ENCODE measurements around the gene ADAMTS12. TPM values are rescaled to one million over a fixed set of nuclear protein-coding genes. Genes with fewer than 3 reads are reported as not detected.

ADAMTS12 gene
- total RNA-seq, 1 experiment from 2014 or later = not detected

DNA sequence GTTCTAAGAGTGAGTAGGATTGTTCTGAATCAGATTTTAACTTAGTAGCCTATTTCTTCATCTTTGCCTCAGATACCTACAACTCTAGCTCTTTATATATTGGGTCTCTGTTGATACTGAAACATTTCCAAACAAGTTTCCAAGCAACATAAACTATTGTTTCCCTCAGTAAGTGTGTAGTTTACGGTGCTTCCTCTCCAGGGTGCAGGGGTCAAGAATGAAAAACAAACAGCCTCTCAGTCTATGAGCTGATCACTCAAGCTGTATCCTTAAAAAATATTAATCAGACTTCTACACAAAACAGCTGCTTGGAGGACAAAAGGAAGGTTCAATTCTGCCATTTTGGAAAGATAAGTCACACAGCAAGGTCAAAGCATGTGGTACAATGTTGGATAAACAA, 75.0 kb downstream of the ADAMTS12 start:
- DNase-seq (ENCODE audit: low spot score) = no peak
- in situ Hi-C loops (cut with HindIII; ENCODE audit: low sequenced_read_pairs) = no loop called here

DNA sequence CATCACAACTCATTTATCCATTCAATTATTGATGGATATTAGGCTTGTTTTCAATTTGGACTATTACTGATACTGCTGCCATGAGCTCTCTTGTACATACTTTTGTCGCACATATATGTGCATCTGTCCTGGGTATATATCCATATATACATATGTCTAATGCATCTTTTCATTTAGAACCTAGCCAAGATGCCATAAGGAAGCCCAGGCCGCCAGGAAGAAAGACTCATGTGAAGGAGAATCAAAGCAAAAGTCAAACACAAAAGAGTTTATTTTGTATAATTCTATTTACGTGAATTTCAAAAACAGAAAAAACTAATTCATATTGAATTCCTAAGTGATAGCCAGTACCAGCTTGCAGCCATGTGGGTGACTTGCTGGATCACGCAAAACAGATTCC, 79.0 kb downstream of the ADAMTS12 start:
- in situ Hi-C loops (cut with HindIII; ENCODE audit: low sequenced_read_pairs) = no loop called here
- DNase-seq (ENCODE audit: low spot score) = no peak

- in situ Hi-C loops (cut with HindIII; ENCODE audit: low sequenced_read_pairs) = no loop called here
- no peak for DNase-seq (ENCODE audit: low spot score)
These were observed 81.2 kb downstream of the ADAMTS12 start for GRCh38 chr5:33810491-33811120.

- in situ Hi-C loops (cut with HindIII; ENCODE audit: low sequenced_read_pairs) = no loop called here
- no peak for DNase-seq (ENCODE audit: low spot score)
These were observed 81.9 kb downstream of the ADAMTS12 start for GRCh38 chr5:33809936-33810335.

GRCh38 chr5:33808699-33809098, 83.1 kb downstream of the ADAMTS12 start:
- no peak for DNase-seq (ENCODE audit: low spot score)
- in situ Hi-C loops (cut with HindIII; ENCODE audit: low sequenced_read_pairs) = no loop called here

DNA sequence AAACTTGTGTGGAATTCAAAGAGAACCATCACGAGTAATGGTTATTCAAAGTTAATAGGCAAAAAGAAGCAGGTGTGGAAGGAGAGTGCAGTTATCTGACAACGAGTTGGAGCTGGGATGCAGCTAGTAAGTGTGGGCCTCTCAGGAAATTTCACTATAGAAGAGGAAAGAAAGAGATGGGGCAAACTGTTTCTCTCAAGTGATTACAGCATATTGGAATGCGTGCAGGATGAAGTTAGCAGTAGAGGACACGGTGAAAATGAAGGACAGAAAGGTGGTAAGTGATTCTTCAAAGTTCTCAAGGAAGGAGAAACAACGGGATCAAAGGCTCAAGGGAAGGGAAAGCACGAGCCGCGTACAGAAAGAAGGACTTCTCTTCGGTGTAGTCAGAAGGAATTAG, 84.0 kb downstream of the ADAMTS12 start:
- in situ Hi-C loops (cut with HindIII; ENCODE audit: low sequenced_read_pairs) = no loop called here
- no peak for DNase-seq (ENCODE audit: low spot score)

DNA sequence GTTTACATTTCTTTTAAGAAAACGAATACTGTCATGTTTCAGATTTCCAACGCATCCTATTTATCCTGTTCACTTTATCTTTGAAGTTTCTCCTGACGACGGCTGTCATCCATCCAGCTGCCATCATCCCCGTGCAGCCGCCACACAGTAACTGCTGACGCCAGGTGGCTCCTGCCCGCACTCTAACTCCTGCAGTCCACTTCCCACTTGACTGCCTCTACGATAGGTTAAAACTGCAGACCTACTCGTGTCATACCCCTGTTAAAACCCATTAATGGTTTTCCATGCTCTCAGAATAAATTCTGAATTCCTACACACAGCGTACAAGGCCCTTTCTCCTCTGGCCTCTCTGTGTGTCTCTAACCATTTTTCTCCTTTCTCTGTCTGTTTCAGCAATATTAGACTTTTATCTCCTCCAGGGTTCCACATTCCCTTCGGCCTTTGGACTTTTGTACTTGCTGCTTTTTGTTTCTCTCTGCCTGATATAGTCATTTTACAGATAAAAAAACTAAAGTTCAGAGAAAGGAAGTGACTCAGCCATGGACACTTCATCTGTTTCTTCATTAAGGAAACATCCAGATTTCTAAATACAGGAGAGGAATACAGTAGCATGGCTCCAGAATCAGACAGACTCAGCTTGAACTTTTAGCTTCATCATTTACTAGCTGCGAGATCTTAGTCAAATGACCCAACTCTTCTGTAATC, 84.9 kb downstream of the ADAMTS12 start:
- in situ Hi-C loops (cut with HindIII; ENCODE audit: low sequenced_read_pairs) = no loop called here
- no peak for DNase-seq (ENCODE audit: low spot score)

- no peak for DNase-seq (ENCODE audit: low spot score)
- in situ Hi-C loops (cut with HindIII; ENCODE audit: low sequenced_read_pairs) = no loop called here
These were observed 90.5 kb downstream of the ADAMTS12 start for GRCh38 chr5:33801292-33801691.

- no peak for DNase-seq (ENCODE audit: low spot score)
- in situ Hi-C loops (cut with HindIII; ENCODE audit: low sequenced_read_pairs) = no loop called here
These were observed 91.4 kb downstream of the ADAMTS12 start for GRCh38 chr5:33800241-33800950.

DNA sequence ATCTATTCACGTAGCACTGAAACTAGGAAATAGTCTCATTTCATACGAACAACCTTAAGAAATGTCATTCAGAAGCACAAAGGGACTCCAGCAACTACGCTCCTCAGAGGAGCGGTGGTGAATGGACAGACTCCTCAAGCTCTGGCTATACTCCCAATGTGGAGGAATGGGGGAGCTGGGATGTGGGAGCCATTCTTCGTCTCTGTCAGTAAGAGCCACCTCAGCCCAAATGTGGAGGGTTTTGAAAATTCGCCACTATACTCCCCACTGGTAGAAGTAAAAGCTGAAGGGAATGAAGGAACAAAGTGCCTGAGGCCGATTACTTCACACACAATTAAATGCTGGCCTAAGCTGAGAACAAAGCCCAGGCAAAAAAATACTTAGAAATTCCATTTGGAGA, 96.3 kb downstream of the ADAMTS12 start:
- no peak for DNase-seq (ENCODE audit: low spot score)
- in situ Hi-C loops (cut with HindIII; ENCODE audit: low sequenced_read_pairs) = no loop called here

GRCh38 chr5:33794550-33795181, 97.1 kb downstream of the ADAMTS12 start:
- DNase-seq (ENCODE audit: low spot score) = no peak
- in situ Hi-C loops (cut with HindIII; ENCODE audit: low sequenced_read_pairs) = no loop called here

- no peak for DNase-seq (ENCODE audit: low spot score)
- in situ Hi-C loops (cut with HindIII; ENCODE audit: low sequenced_read_pairs) = no loop called here
These were observed 97.8 kb downstream of the ADAMTS12 start for GRCh38 chr5:33793836-33794549.

DNA sequence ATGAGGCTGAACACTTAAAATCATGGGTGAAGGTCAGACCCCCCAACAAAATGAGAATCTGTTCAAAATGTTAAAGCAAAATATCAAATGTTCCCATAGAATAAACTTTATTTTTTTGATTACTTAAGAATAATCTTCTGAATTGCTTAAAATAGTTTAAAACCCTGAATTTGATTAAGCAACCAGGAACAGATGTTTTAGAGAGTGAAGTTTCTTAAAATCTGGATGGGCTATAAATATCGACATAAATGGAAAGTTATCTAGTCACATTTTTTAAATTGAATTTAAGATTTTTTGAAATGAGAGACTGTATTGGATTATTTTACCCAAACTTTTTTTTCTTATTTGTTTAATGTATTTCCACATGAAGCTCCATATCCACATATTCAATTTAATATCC, 98.5 kb downstream of the ADAMTS12 start:
- DNase-seq (ENCODE audit: low spot score) = no peak
- in situ Hi-C loops (cut with HindIII; ENCODE audit: low sequenced_read_pairs) = no loop called here

DNA sequence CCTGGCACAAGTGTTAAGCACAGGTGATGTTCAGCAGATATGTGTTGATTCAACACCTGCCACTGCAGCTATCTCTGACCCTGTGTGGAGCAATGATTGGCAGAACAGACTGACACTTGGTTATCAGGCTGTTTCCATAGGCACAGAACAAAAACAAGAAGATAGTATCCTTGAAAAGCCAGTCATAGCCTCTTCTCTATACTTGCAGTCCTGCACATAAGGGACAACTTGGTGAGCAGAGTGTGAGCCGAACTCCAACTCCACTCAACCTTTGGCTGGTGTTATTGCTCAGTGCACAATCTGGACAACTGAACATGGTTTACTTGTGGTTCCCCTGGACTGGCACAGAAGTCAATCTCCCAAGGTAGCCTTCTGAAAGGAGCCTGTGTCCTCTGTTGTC, 99.2 kb downstream of the ADAMTS12 start:
- DNase-seq (ENCODE audit: low spot score) = no peak

GRCh38 chr5:33789567-33789957, 102.2 kb downstream of the ADAMTS12 start:
- DNase-seq (ENCODE audit: low spot score) = no peak
- in situ Hi-C loops (cut with HindIII; ENCODE audit: low sequenced_read_pairs) = no loop called here

More for the DNA sequence above, 99.2 kb downstream of the ADAMTS12 start:
- in situ Hi-C loops (cut with HindIII; ENCODE audit: low sequenced_read_pairs) = no loop called here

GRCh38 chr5:33788922-33789566, 102.7 kb downstream of the ADAMTS12 start:
- DNase-seq (ENCODE audit: low spot score) = no peak

GRCh38 chr5:33785571-33785970, 106.2 kb downstream of the ADAMTS12 start:
- DNase-seq (ENCODE audit: low spot score) = no peak
- in situ Hi-C loops (cut with HindIII; ENCODE audit: low sequenced_read_pairs) = no loop called here

More at GRCh38 chr5:33788922-33789566, 102.7 kb downstream of the ADAMTS12 start:
- in situ Hi-C loops (cut with HindIII; ENCODE audit: low sequenced_read_pairs) = no loop called here

GRCh38 chr5:33781286-33781685, 110.5 kb downstream of the ADAMTS12 start:
- DNase-seq (ENCODE audit: low spot score) = no peak
- in situ Hi-C loops (cut with HindIII; ENCODE audit: low sequenced_read_pairs) = no loop called here

- DNase-seq (ENCODE audit: low spot score) = no peak
- in situ Hi-C loops (cut with HindIII; ENCODE audit: low sequenced_read_pairs) = no loop called here
These were observed 115.6 kb downstream of the ADAMTS12 start for GRCh38 chr5:33776151-33776660.
